Urinary bladder (tissue), 4 donors: ENCODE results near the gene RAB18. TPM values are rescaled to one million over a fixed set of nuclear protein-coding genes. Genes with fewer than 3 reads are reported as not detected.

ENCODE experiments used
- DNase-seq: peaks from one replicate; pipeline ENCODE4 v3.0.0-alpha.2; 2015; ENCODE audit errors: extremely low spot score
- H3K27ac ChIP-seq: one replicate; pipeline ENCODE4 v1.5.1; 2013; ENCODE audit warnings: low read depth, mild to moderate bottlenecking, moderate library complexity
- H3K36me3 ChIP-seq: one replicate; pipeline ENCODE4 v1.6.1; 2013; ENCODE audit warnings: mild to moderate bottlenecking, moderate library complexity; ENCODE audit not compliant: insufficient read depth
- H3K4me1 ChIP-seq: one replicate; pipeline ENCODE4 v1.6.1; 2013; ENCODE audit warnings: mild to moderate bottlenecking, moderate library complexity; ENCODE audit not compliant: insufficient read depth
- H3K4me3 ChIP-seq: one replicate; pipeline ENCODE4 v1.5.1; 2013; ENCODE audit warnings: low read depth, low read length
- WGBS: extraction: QIAGEN DNeasy Blood & Tissue Kit; methylation state at CpG from one replicate; pipeline ENCODE4 v1.1.7; 2013; 5-methylcytosine and 5-hydroxymethylcytosine counted together
- polyA plus RNA-seq: library from polyadenylated mRNA; stranded (reverse); fragments of 200-250 nt; gene quantifications from one replicate; pipeline ENCODE4 v1.2.3, GENCODE V29; 2013
- total RNA-seq: library from RNA; depleted of rRNA; stranded (reverse); fragments of >200 nt; gene quantifications from one replicate; pipeline ENCODE4 v1.2.3, GENCODE V29; 2014
- donor health status: healthy with polysubstance abuse.
- donor health status: healthy.

Gene RAB18
- total and polyA plus RNA-seq, 2 donors = 43.0 to 72.4 TPM

DNA sequence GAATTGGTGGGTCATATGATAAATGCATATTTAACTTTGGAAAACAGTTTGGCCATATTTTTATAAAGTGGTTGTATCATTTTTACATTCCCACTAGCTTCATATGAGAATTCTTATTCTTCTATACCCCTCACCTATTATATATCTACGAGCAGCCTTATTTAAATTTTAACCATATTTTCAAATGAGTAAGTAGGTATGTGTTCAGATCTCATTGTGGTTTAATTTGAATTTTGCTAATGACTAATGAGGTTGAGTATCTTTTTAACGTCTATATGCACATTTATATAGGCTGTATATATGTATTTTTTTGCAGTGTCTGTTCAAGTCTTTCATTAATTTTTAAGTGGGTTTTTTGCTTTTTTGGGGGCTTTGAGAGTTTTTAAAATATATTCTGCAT lies 14.2 kb downstream of the RAB18 start:
- H3K27ac ChIP-seq = no peak overlapping the region
- 91% methylated on average over 2 of the region's 2 CpGs for WGBS
- H3K36me3 ChIP-seq = no peaks in the 10 kb centered on the region
- no peak for DNase-seq
- no peak overlapping the region for H3K4me3 ChIP-seq
- H3K4me1 ChIP-seq = no peaks in the 10 kb centered on the region

DNA sequence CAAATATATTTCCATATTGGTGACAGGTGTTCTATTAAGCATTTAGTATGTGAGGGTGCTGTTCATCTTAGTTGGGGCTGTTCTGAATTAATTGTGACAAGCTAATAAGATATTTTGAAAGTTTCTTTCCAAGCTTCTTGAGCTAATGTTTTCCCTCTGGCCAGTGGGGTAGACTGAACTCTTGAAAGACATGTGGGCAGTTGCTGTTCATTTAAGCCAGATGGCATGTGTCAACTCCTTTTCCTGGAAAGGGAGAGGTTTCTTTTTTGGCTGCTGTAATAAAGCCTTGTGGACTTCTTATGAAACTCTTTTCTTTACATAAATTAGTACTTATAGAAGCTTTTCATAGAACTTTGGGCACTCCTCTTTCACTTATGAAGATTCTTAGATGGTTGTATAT lies 21.7 kb downstream of the RAB18 start:
- Histone ChIP-seq H3K4me3 (no peak overlapping the region), H3K36me3 (no peaks in the 10 kb centered on the region), H3K4me1 (no peaks in the 10 kb centered on the region), H3K27ac (no peak overlapping the region)
- DNase-seq = no peak

DNA sequence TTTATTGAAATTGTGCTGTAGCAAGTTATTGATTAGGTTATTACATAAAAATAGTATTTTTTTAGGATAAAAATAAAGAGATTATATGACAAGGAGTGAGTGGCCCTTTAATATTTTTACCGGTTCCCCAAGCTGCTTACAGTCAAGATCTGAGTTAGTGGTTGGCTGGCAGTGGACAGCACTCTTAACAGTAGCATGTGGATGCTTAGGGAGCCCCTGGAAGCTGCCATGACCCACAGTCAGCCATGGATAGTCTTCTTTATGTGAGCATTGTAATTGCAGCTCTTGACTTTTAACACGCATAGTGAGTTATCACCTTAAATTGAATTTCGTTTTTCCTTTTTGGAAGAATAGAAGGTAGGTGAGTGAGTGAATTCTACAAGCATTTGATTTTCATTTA lies 22.1 kb downstream of the RAB18 start:
- Histone ChIP-seq H3K4me1 (no peaks in the 10 kb centered on the region), H3K36me3 (no peaks in the 10 kb centered on the region), H3K4me3 (no peak overlapping the region), H3K27ac (no peak overlapping the region)
- WGBS = 81% methylated on average over 3 of the region's 3 CpGs
- DNase-seq = no peak

GRCh38 chr10:27527666-27528295 lies 23.7 kb downstream of the RAB18 start:
- Histone ChIP-seq H3K36me3 (no peaks in the 10 kb centered on the region), H3K4me1 (no peaks in the 10 kb centered on the region), H3K4me3 (no peak overlapping the region), H3K27ac (no peak overlapping the region)
- no peak for DNase-seq
- WGBS = 67% methylated on average over 6 of the region's 6 CpGs

DNA sequence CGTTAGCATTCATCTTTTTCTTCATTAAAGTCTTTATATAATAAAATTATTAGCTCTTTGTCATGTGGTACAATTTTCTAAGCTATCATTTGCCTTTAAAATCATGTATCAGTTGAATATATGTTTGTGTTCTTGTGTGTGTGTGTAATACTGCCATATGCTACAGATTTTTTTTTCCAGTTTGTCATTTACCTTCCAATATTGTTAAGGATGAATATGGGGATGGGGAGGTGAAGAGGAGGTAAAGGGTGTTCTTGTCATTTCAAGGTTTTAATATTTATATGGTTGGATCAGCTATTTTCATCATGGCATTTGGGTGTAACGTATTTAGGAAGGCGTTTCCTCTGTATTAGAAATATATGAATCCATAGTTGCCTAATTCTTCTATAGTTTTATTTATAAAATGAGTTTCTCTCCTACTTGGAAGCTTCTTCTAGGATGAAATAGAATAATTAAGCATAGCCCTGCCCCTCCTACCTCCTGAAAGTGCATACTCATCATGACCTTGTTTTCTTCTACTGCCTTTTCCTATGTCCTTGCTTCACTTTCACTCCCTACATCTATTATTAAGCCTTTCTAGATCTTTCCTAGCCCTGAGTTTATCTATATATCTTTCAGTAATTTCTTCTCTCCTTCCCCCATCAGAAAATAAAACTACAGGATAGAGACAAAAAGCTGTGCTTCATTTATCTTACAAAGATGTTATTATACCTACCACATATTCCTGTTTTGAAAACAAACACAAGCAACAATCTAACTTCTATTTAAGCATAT lies 25.1 kb downstream of the RAB18 start:
- Histone ChIP-seq H3K36me3 (peaks cover under 1% of the 10 kb centered on the region), H3K27ac (no peak overlapping the region), H3K4me3 (no peak overlapping the region), H3K4me1 (no peaks in the 10 kb centered on the region)
- 97% methylated on average over 3 of the region's 3 CpGs for WGBS
- DNase-seq = no peak

- DNase-seq = no peak
- Histone ChIP-seq H3K27ac (no peak overlapping the region), H3K4me1 (no peaks in the 10 kb centered on the region), H3K4me3 (no peak overlapping the region), H3K36me3 (peaks cover 3% of the 10 kb centered on the region)
- WGBS = 82% methylated on average over 1 of the region's 1 CpG
These were observed 26.4 kb downstream of the RAB18 start for GRCh38 chr10:27530477-27530876.

- no peak overlapping the region for H3K4me3 ChIP-seq
- H3K27ac ChIP-seq = no peak overlapping the region
- no peaks in the 10 kb centered on the region for H3K4me1 ChIP-seq
- H3K36me3 ChIP-seq = peaks cover 3% of the 10 kb centered on the region
- WGBS = 91% methylated on average over 3 of the region's 3 CpGs
- no peak for DNase-seq
These were observed 27.3 kb downstream of the RAB18 start for GRCh38 chr10:27531336-27531847.

GRCh38 chr10:27534161-27534700 lies 30.1 kb downstream of the RAB18 start:
- Histone ChIP-seq H3K36me3 (peaks cover 8% of the 10 kb centered on the region), H3K27ac (no peak overlapping the region), H3K4me1 (no peaks in the 10 kb centered on the region), H3K4me3 (no peak overlapping the region)
- WGBS = 83% methylated on average over 2 of the region's 2 CpGs
- no peak for DNase-seq

DNA sequence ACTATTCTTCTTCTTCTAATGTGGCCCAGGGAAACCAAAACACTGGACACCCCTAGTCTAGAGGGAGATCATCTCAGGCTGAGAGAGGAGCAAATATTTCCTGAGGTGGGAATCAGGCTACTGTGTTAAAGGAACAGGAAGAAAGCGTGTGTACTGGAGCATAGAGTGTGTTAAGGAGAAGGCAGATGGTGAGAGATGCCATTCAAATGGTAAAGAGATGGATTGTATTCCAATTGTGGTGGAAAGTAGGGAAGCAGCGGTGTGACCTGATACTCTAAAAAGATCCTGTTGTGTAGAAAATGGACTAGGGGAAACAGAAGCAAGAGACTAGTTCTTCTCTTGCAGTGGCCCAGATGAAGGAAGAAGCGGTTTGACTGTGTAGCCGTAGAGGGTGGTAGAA lies 31.2 kb downstream of the RAB18 start:
- H3K4me1 ChIP-seq = no peaks in the 10 kb centered on the region
- WGBS = 98% methylated on average over 4 of the region's 4 CpGs
- peaks cover 8% of the 10 kb centered on the region for H3K36me3 ChIP-seq
- no peak overlapping the region for H3K27ac ChIP-seq
- no peak for DNase-seq
- H3K4me3 ChIP-seq = no peak overlapping the region

DNA sequence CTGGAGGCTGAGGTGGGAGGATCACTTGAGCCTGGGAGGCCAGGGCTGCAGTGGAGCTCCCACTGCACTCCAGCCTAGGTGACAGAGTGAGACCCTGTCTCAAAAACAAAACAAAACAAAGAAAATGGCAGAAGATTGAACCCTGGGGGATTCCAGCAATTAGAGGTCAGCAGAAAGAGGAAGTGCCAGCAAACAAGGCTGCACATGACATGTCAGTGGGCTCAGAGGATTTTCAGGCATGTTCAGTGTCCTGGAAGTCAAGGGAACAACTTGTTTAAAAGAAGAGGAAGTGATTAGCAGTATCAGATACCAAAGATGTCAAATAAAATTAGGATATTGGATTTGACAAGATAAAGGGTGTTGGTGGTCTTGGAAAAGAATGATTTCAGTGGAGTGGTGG lies 32.3 kb downstream of the RAB18 start:
- DNase-seq = no peak
- no peak overlapping the region for H3K27ac ChIP-seq
- peaks cover 8% of the 10 kb centered on the region for H3K36me3 ChIP-seq
- no peaks in the 10 kb centered on the region for H3K4me1 ChIP-seq
- H3K4me3 ChIP-seq = no peak overlapping the region

GRCh38 chr10:27537166-27537565 lies 33.1 kb downstream of the RAB18 start:
- Histone ChIP-seq H3K27ac (no peak overlapping the region), H3K36me3 (peaks cover 10% of the 10 kb centered on the region), H3K4me1 (no peaks in the 10 kb centered on the region), H3K4me3 (no peak overlapping the region)
- no peak for DNase-seq
- WGBS = 77% methylated on average over 3 of the region's 3 CpGs

DNA sequence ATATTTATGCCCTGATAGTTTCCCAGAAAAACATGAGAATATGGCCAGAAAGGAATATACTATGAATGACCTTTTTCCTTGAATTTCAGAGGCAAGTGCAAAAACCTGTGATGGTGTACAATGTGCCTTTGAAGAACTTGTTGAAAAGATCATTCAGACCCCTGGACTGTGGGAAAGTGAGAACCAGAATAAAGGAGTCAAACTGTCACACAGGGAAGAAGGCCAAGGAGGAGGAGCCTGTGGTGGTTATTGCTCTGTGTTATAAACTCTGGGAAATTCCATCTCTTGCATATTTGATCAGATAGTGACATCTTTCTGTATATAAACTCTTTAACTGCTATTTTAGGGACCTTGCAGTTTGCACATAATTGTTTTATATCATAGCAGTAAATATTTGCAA lies 33.7 kb downstream of the RAB18 start:
- DNase-seq = no peak
- Histone ChIP-seq H3K36me3 (peaks cover 10% of the 10 kb centered on the region), H3K27ac (no peak overlapping the region), H3K4me1 (no peaks in the 10 kb centered on the region), H3K4me3 (no peak overlapping the region)

DNA sequence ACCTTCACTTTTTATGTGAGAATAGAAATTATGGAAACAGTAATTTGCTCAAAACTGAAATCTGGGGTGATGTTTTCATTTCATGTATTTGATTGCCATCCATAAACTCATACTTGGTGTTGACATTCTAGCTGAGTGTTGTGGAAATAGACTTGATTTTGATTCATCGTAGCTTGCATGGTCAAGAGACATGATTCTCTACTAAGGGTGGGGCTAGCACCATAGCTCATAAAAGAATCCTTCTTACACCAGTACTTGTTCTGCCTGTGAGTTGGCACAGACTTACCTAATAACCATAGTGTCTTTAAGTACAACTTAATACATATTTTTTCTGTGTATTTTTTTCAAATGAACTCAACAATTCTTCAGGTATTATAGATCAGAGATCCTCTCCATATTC lies 36.6 kb downstream of the RAB18 start:
- 97% methylated on average over 1 of the region's 1 CpG for WGBS
- H3K36me3 ChIP-seq = peaks cover 7% of the 10 kb centered on the region

More for the DNA sequence above, 36.6 kb downstream of the RAB18 start:
- no peak for DNase-seq
- no peak overlapping the region for H3K27ac ChIP-seq
- H3K4me3 ChIP-seq = no peak overlapping the region
- no peaks in the 10 kb centered on the region for H3K4me1 ChIP-seq
